Breast epithelium (tissue), 4 donors: Measurements from ENCODE around the gene RELT. TPM values are rescaled to one million over a fixed set of nuclear protein-coding genes. Genes with fewer than 3 reads are reported as not detected.

Experiments used
- DNase-seq, 2 donors: peaks; one replicate each; pipeline ENCODE4 v3.0.0-alpha.2; 2019; ENCODE audit warnings: low spot score in 2 of 2
- H3K27ac ChIP-seq, 2 donors: fragments of 200-600 bp; sonication (generic) in 1 of 2; one replicate each; pipeline ENCODE4 v1.5.1; 2016 to 2019; ENCODE audit warnings: mild to moderate bottlenecking in 1 of 2
- H3K27me3 ChIP-seq, 2 donors: fragments of 200-600 bp; sonication (generic) in 1 of 2; one replicate each; pipeline versions ENCODE4 v1.5.1 to v1.6.0; 2017 to 2019; ENCODE audit warnings: control low read depth in 1 of 2, mild to moderate bottlenecking in 1 of 2
- H3K36me3 ChIP-seq: fragments of 200-600 bp; one replicate; pipeline ENCODE4 v1.5.1; 2019
- H3K4me1 ChIP-seq, 2 donors: fragments of 200-600 bp; sonication (generic); one replicate each; pipeline ENCODE4 v1.5.1; 2016 to 2019; ENCODE audit warnings: control low read depth in 1 of 2
- H3K4me3 ChIP-seq, 3 donors: fragments of 200-600 bp; sonication (generic); 1 replicate in 2 of 3; 2 replicates in 1 of 3; pipeline ENCODE4 v1.5.1; 2016 to 2019; ENCODE audit warnings: mild to moderate bottlenecking in 3 of 3, moderate library complexity in 2 of 3
- H3K9me3 ChIP-seq, 2 donors: fragments of 200-600 bp; sonication (generic) in 1 of 2; one replicate each; pipeline ENCODE4 v1.5.1; 2016 to 2019; ENCODE audit warnings: control low read depth in 1 of 2
- POLR2A ChIP-seq: fragments of 450-650 bp; IDR thresholded peaks from one replicate; pipeline ENCODE4 v1.6.1; 2016; ENCODE audit warnings: antibody characterized with exemption, mild to moderate bottlenecking, moderate library complexity
- POLR2AphosphoS5 ChIP-seq, 3 donors: sonication (generic); formaldehyde crosslinking; IDR thresholded peaks; one replicate each; pipeline ENCODE4 v1.6.1; 2017; ENCODE audit warnings: antibody characterized with exemption in 3 of 3
- intact Hi-C: fragments of 100-400 bp; cut with DNase I; formaldehyde crosslinking; loops from one replicate; pipeline ENCODE4 v1.15.1; 2023; ENCODE audit warnings: low total_unique reads
- total RNA-seq, 3 donors: library from RNA; depleted of rRNA; stranded (reverse); fragments of >200 nt; gene quantifications; one replicate each; pipeline ENCODE4 v1.1.0, GENCODE V29; 2016
- TF ChIP-seq, protein P1 (sequence below), 3 donors: fragments of 450-650 bp; IDR thresholded peaks; one replicate each; pipeline ENCODE4 v1.5.1; 2016 to 2017; ENCODE audit warnings: antibody characterized with exemption in 3 of 3, mild to moderate bottlenecking in 3 of 3, moderate library complexity in 3 of 3

Gene RELT
- total RNA-seq, 3 donors from 2014 or later = 2.2 to 3.7 (median 2.3) TPM

DNA sequence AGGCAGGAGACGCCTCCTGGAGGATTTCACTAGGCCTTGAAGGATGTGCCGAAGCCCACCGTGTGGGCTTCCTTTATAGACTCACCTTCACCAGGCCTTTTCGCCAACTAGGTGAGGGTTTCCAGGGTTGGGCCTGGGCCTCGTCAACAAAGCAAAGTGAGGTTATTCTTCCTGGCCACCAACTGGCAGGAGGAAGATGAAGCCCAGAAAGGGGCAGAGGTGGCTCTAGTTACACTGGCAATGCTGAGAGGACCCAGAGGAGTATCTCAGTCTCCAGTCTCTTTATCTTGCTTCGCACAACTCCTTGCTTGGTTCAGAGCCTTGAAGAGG, 404 bp upstream of the RELT start:
- Histone ChIP-seq H3K36me3 (no peaks in the 10 kb centered on the region), H3K4me1 (peaks cover 0 to 4% of the 10 kb centered on the region in 2 donors), H3K9me3 (no peaks in the 10 kb centered on the region), H3K27me3 (no peaks in the 10 kb centered on the region), H3K27ac (peak overlapping the region; percentile 86 to 92), H3K4me3 (peak overlapping the region; percentile 75 to 80 (median 75))
- intact Hi-C loops = loop anchor here (2.0 kb wide), 1 partner anchor 17 kb away; no protein-coding TSS in a partner anchor
- no peak for TF ChIP-seq POLR2AphosphoS5 (IDR thresholded peaks at IDR 0.05)
- TF ChIP-seq POLR2A = no peak
- TF ChIP-seq, protein P1, sequence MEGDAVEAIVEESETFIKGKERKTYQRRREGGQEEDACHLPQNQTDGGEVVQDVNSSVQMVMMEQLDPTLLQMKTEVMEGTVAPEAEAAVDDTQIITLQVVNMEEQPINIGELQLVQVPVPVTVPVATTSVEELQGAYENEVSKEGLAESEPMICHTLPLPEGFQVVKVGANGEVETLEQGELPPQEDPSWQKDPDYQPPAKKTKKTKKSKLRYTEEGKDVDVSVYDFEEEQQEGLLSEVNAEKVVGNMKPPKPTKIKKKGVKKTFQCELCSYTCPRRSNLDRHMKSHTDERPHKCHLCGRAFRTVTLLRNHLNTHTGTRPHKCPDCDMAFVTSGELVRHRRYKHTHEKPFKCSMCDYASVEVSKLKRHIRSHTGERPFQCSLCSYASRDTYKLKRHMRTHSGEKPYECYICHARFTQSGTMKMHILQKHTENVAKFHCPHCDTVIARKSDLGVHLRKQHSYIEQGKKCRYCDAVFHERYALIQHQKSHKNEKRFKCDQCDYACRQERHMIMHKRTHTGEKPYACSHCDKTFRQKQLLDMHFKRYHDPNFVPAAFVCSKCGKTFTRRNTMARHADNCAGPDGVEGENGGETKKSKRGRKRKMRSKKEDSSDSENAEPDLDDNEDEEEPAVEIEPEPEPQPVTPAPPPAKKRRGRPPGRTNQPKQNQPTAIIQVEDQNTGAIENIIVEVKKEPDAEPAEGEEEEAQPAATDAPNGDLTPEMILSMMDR (IDR thresholded peaks at IDR 0.05) = peak in 1 of 3 donors; percentile 53
- DNase-seq = no peak

GRCh38 chr11:73376803-73377629, 817 bp downstream of the RELT start:
- Histone ChIP-seq H3K27ac (peak overlapping the region; percentile 86 to 92), H3K4me3 (peak overlapping the region; percentile 75 to 80 (median 75)), H3K4me1 (peaks cover 0 to 4% of the 10 kb centered on the region in 2 donors), H3K27me3 (no peaks in the 10 kb centered on the region), H3K36me3 (no peaks in the 10 kb centered on the region), H3K9me3 (no peaks in the 10 kb centered on the region)
- TF ChIP-seq, protein P1 (IDR thresholded peaks at IDR 0.05) = no peak
- TF ChIP-seq POLR2A (no peak), POLR2AphosphoS5 (IDR thresholded peaks at IDR 0.05) (no peak)
- DNase-seq = peak in 1 of 2 donors; percentile 55
- intact Hi-C loops = loop anchor here (2.0 kb wide), 1 partner anchor 16 kb away; no protein-coding TSS in a partner anchor

DNA sequence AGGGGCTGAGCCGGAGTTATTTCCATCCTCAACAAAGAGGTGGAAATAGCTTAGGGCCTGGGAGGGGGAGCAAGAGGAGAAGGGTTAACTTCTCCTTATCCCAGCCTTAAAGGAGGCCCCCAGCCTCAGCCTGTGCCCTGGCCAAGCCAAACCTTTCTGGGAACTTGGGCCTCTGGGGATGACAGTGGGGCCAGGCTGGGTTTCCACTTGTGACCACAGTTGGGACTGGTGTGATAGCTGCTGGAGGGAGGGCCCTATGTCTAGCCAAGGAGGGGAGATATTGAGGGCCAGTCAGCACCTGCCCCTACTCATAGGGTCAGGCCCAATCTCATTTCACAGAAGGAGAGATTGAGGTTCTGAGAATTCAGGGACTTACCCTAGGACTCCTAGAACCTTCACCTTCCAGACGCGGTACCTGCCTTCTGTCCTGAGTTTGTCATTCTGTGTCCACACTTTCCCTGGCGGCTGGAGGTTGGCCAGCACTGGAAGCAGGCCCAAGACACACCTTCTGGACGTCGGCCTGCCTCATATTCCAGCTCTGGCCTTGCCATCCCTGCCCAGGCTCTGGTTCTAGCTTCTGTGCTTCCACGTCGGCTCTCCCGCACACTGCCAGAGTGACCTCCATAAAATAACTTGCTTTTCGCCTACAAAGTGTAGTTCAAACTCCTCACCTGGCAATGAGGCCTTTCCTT, 3.1 kb downstream of the RELT start:
- H3K36me3 ChIP-seq = no peaks in the 10 kb centered on the region
- H3K9me3 ChIP-seq = no peaks in the 10 kb centered on the region
- intact Hi-C loops = no loop called here
- no peak overlapping the region for H3K4me3 ChIP-seq
- H3K27ac ChIP-seq = peak overlapping the region in 1 of 2 donors; percentile 2
- DNase-seq = peak; percentile 72 to 89
- TF ChIP-seq, protein P1 (IDR thresholded peaks at IDR 0.05) = no peak
- TF ChIP-seq POLR2AphosphoS5 (IDR thresholded peaks at IDR 0.05) = no peak
- TF ChIP-seq POLR2A = no peak
- no peaks in the 10 kb centered on the region for H3K27me3 ChIP-seq
- H3K4me1 ChIP-seq = peaks cover 0 to 4% of the 10 kb centered on the region in 2 donors

GRCh38 chr11:73380331-73380730, 4.1 kb downstream of the RELT start:
- TF ChIP-seq, protein P1 (IDR thresholded peaks at IDR 0.05) = no peak
- no peak for DNase-seq
- intact Hi-C loops = no loop called here
- Histone ChIP-seq H3K9me3 (no peaks in the 10 kb centered on the region), H3K4me1 (peaks cover 0 to 4% of the 10 kb centered on the region in 2 donors), H3K27ac (no peak overlapping the region), H3K4me3 (no peak overlapping the region), H3K27me3 (no peaks in the 10 kb centered on the region), H3K36me3 (no peaks in the 10 kb centered on the region)

DNA sequence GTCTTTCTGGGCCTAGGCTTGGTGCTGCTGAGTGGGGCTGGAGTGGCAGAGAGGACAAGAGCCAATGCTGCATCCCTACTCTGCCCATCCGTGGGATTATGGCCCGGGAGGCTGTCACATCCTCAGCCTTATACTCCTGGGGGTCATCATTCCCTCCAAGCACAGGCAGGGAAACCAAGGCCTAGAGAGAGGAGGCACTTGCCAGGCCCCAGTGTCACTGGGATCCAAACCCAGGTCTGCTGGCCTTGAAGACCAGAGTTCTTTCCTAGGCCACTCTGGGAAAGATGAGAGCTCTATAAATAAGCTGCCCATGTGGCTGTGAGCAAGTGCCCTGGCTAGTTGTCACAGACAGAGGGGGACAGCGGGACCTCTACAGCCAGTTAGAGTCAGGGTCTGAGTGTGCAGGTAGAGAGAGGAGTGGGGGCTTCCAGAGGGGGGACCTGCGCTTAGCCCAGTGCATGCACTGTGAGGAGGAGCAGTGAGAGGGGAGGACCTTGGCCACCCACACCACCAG, 4.8 kb downstream of the RELT start:
- DNase-seq = no peak
- Histone ChIP-seq H3K27me3 (no peaks in the 10 kb centered on the region), H3K36me3 (no peaks in the 10 kb centered on the region), H3K27ac (no peak overlapping the region), H3K4me3 (no peak overlapping the region), H3K4me1 (peaks cover 0 to 4% of the 10 kb centered on the region in 2 donors), H3K9me3 (no peaks in the 10 kb centered on the region)
- intact Hi-C loops = no loop called here
- TF ChIP-seq POLR2AphosphoS5 (IDR thresholded peaks at IDR 0.05) = no peak
- no peak for TF ChIP-seq POLR2A
- TF ChIP-seq, protein P1 (IDR thresholded peaks at IDR 0.05) = no peak
